Transverse colon (tissue), 3 donors: ENCODE results near the gene ZNF396.

Source experiments
- CTCF ChIP-seq, 5 experiments: fragments of 200-600 bp in 3 of 5; fragments of 450-650 bp in 2 of 5; sonication (generic) in 3 of 5; IDR thresholded peaks; 1 replicate in 2 of 5; 2 replicates in 3 of 5; pipeline ENCODE4 v1.5.1; 2016 to 2017; ENCODE audit warnings: antibody characterized with exemption in 5 of 5, inconsistent platforms in 3 of 5, mild to moderate bottlenecking in 2 of 5, moderate library complexity in 1 of 5
- POLR2A ChIP-seq: fragments of 450-650 bp; IDR thresholded peaks from one replicate; pipeline ENCODE4 v1.6.1; 2016; ENCODE audit warnings: antibody characterized with exemption, mild to moderate bottlenecking, moderate library complexity

- TF ChIP-seq CTCF (IDR thresholded peaks at IDR 0.05) = no peak
- no peak for TF ChIP-seq POLR2A
These were observed 33.4 kb upstream of the ZNF396 start for GRCh38 chr18:35410561-35410960.
